Dendritic cell treated with granulocyte-macrophage colony-stimulating factor and Interleukin-4, amounts not matched to agents 40 ng/mL and 50 ng/mL, for 4 days (primary cell): ENCODE data around the gene JARID2.
A peak's percentile ranks its signal among the peaks of the same experiment; 100 is the strongest.

Experiments
- H3K27ac Mint-ChIP-seq: one replicate; pipeline ENCODE4 v1.8.0; 2022; ENCODE audit warnings: mild to moderate bottlenecking, mixed read lengths
- H3K27me3 Mint-ChIP-seq: one replicate; pipeline ENCODE4 v1.8.0; 2022; ENCODE audit warnings: mild to moderate bottlenecking, mixed read lengths
- H3K36me3 Mint-ChIP-seq: one replicate; pipeline ENCODE4 v1.8.0; 2022; ENCODE audit warnings: low read depth, mixed read lengths
- H3K4me1 Mint-ChIP-seq: one replicate; pipeline ENCODE4 v1.8.0; 2022; ENCODE audit warnings: low read depth, mixed read lengths
- H3K4me3 Mint-ChIP-seq: one replicate; pipeline ENCODE4 v1.8.0; 2022; ENCODE audit warnings: mild to moderate bottlenecking, moderate library complexity, mixed read lengths
- H3K9me3 Mint-ChIP-seq: one replicate; pipeline ENCODE4 v1.8.0; 2022; ENCODE audit warnings: mixed read lengths
- intact Hi-C: fragments of 100-400 bp; cut with micrococcal nuclease; formaldehyde crosslinking; loops from one replicate; pipeline ENCODE4 v1.15.0; 2022

JARID2 gene

GRCh38 chr6:15355683-15356099 lies 109.8 kb downstream of the JARID2 start:
- no peaks in the 10 kb centered on the region for H3K27me3 Mint-ChIP-seq
- intact Hi-C loops, result no loop called here
- peaks cover 70% of the 10 kb centered on the region for H3K4me1 Mint-ChIP-seq
- H3K4me3 Mint-ChIP-seq, result no peak overlapping the region
- H3K9me3 Mint-ChIP-seq, result no peaks in the 10 kb centered on the region
- H3K36me3 Mint-ChIP-seq, result peaks cover 36% of the 10 kb centered on the region
- H3K27ac Mint-ChIP-seq, result peak overlapping the region; percentile 58

GRCh38 chr6:15356179-15356578 lies 110.3 kb downstream of the JARID2 start:
- Mint-ChIP-seq H3K36me3 (peaks cover 36% of the 10 kb centered on the region), H3K27me3 (no peaks in the 10 kb centered on the region), H3K4me3 (peak overlapping the region; percentile 52), H3K4me1 (peaks cover 68% of the 10 kb centered on the region), H3K27ac (peak overlapping the region; percentile 58), H3K9me3 (no peaks in the 10 kb centered on the region)
- intact Hi-C loops, result no loop called here

DNA sequence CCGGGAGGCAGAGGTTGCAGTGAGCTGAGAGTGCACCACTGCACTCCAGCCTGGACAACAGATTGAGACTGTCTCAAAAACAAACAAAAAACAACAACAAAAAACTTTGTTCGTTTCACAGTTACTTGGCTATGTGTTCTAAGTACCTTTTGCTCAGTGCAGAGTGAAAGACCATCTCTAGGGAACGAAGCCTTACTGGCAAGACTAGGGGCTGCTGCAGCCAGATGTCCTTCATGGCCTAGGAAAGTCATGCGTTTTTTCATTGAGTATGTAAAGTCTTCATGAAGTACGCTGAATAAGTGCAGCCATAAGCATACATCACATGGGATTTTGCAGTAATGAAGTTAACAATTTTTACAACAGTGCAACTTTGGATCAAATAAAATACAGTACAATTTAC lies 111.1 kb downstream of the JARID2 start:
- H3K36me3 Mint-ChIP-seq, result peaks cover 36% of the 10 kb centered on the region
- intact Hi-C loops, result no loop called here
- H3K27ac Mint-ChIP-seq, result peak overlapping the region; percentile 58
- H3K4me3 Mint-ChIP-seq, result no peak overlapping the region
- H3K4me1 Mint-ChIP-seq, result peaks cover 61% of the 10 kb centered on the region
- no peaks in the 10 kb centered on the region for H3K9me3 Mint-ChIP-seq
- no peaks in the 10 kb centered on the region for H3K27me3 Mint-ChIP-seq

DNA sequence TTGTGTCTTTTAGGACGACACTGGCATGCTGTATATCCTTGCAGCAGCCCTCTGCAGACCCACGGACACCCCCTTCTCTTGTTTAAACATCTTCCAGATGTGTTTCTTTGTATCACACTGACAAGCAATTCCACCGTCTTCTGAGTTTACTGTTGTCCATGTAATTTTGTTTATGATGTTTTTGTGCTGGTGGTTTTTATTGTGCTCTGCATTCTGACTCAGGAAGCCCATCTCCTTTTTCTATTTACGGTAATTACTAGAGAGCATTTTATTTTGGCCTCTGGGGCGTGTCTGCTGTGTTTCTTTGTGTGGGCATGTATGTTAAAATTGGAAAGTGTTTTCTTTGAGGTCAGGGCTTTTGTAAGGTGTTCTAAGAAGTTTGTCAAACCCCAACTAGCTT lies 111.9 kb downstream of the JARID2 start:
- Mint-ChIP-seq H3K36me3 (peaks cover 36% of the 10 kb centered on the region), H3K27me3 (no peaks in the 10 kb centered on the region), H3K4me3 (no peak overlapping the region), H3K4me1 (peaks cover 52% of the 10 kb centered on the region), H3K9me3 (no peaks in the 10 kb centered on the region), H3K27ac (no peak overlapping the region)
- intact Hi-C loops, result no loop called here

DNA sequence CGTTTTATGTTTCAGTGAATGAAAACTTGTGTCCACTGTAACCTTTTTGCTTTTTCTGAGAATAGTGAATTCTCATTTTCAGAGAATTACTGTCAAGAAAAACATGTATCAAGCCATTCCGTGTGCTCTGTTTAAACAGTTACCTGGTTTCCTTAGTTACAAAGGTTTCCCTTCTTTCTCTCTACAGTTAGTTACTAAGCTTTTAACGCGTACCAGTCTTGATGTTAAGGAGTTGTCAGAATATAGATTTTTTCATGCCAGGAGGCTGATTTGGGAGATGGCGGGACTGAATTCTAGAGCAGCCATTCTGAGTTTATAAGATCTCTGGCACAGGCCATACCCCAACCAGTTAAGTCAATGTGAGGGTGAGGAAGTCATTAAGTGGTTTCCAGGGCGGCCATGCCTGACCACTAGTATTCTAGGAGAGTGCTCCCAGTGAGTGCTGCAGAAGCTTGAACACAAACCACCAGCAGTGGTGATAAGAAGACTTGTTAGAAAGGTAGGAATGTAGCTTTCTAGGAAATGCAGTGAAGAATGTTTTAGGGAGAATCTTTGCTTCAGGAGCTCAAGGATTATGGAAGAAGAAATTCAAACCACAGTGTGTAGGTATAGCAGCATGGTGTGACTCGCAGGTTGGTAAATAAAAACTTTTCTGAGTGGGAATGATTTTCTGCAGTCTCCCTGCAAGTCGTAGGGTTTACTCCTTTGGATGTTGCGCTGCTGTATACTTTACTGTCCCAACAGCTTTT lies 112.9 kb downstream of the JARID2 start:
- intact Hi-C loops, result no loop called here
- H3K4me3 Mint-ChIP-seq, result no peak overlapping the region

DNA sequence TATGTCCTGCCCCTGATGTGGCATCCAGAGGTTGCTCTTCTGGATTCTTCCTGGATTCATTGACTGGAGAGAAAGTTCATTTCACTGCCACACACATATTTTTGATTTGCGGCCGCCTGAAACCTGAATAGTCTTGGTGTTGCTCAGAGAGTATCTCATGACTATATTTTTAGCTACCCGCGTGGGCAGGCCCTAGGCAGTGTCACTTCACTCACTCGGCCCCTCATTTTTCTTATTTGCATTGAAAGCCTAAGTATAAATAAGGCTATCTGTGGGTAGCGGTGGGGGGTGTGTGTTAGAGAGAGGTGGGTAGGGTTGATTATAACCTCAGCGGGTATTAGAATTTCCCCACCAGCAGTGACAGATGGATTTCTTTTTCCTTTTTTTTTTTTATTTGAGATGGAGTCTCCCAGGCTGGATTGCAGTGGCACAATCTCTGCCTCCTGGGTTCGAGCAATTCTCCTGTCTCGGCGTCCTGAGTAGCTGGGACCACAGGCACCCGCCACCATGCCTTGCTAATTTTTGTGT lies 113.5 kb downstream of the JARID2 start:
- no peaks in the 10 kb centered on the region for H3K9me3 Mint-ChIP-seq

More for the DNA sequence above, 112.9 kb downstream of the JARID2 start:
- peaks cover 34% of the 10 kb centered on the region for H3K36me3 Mint-ChIP-seq
- H3K27me3 Mint-ChIP-seq, result no peaks in the 10 kb centered on the region
- H3K9me3 Mint-ChIP-seq, result no peaks in the 10 kb centered on the region
- peaks cover 50% of the 10 kb centered on the region for H3K4me1 Mint-ChIP-seq
- no peak overlapping the region for H3K27ac Mint-ChIP-seq

GRCh38 chr6:15360300-15360699 lies 114.4 kb downstream of the JARID2 start:
- peaks cover 42% of the 10 kb centered on the region for H3K4me1 Mint-ChIP-seq
- H3K27ac Mint-ChIP-seq, result no peak overlapping the region
- no peaks in the 10 kb centered on the region for H3K9me3 Mint-ChIP-seq
- H3K36me3 Mint-ChIP-seq, result peaks cover 28% of the 10 kb centered on the region
- H3K27me3 Mint-ChIP-seq, result no peaks in the 10 kb centered on the region
- no peak overlapping the region for H3K4me3 Mint-ChIP-seq
- intact Hi-C loops, result no loop called here

More for the DNA sequence above, 113.5 kb downstream of the JARID2 start:
- no peak overlapping the region for H3K27ac Mint-ChIP-seq
- H3K36me3 Mint-ChIP-seq, result peaks cover 28% of the 10 kb centered on the region
- H3K4me1 Mint-ChIP-seq, result peaks cover 44% of the 10 kb centered on the region
- no peaks in the 10 kb centered on the region for H3K27me3 Mint-ChIP-seq
- no peak overlapping the region for H3K4me3 Mint-ChIP-seq
- intact Hi-C loops, result no loop called here

GRCh38 chr6:15361197-15361596 lies 115.3 kb downstream of the JARID2 start:
- H3K4me1 Mint-ChIP-seq, result peaks cover 40% of the 10 kb centered on the region
- intact Hi-C loops, result no loop called here

DNA sequence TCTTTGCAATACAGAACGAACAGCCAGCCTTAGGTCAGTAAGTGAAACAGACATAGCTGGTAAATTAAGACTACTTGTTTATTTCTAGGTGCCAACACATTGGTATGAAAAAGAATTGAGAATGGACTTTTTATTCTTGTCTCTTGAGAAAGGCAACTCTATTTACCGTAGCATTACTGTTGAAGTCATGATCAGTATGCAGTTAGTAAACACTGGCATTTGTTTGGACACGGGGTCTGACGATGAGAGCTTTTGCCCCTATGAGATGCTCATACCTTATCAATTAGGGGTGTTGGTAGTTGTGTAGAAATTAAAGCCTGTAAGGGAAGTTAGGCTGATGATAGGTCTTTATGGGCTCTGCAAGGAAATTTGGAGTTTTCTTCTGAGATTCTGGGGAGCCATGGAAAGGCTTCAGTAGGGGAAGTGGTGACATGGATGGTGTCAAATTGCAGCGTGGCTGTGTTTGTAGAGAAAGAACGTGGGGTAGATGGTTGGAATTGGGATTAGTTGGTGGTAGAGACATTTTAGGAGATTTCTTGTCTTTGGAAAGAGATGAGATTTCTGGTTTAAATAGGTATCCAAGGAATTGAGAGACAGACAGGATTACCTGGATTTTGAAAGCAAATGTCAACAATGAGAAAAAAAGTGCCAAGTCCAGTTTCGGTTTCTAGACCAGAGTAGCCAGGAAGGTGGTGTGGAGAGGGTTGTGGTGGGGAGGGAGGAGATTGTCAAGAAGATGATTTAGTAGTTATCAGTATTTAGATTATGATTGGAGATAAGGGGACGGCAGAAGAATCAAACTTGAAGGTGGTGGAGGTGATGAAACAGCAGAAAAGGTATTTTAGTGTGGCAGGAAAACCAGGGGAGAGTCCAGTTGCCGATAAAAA lies 116.6 kb downstream of the JARID2 start:
- Mint-ChIP-seq H3K27me3 (no peaks in the 10 kb centered on the region), H3K36me3 (peaks cover 17% of the 10 kb centered on the region), H3K4me3 (no peak overlapping the region), H3K27ac (no peak overlapping the region), H3K9me3 (no peaks in the 10 kb centered on the region), H3K4me1 (peaks cover 43% of the 10 kb centered on the region)
- intact Hi-C loops, result no loop called here

More at GRCh38 chr6:15361197-15361596, 115.3 kb downstream of the JARID2 start:
- no peak overlapping the region for H3K4me3 Mint-ChIP-seq
- no peak overlapping the region for H3K27ac Mint-ChIP-seq
- no peaks in the 10 kb centered on the region for H3K9me3 Mint-ChIP-seq
- peaks cover 21% of the 10 kb centered on the region for H3K36me3 Mint-ChIP-seq
- H3K27me3 Mint-ChIP-seq, result no peaks in the 10 kb centered on the region

- Mint-ChIP-seq H3K27ac (no peak overlapping the region), H3K4me1 (peaks cover 43% of the 10 kb centered on the region), H3K36me3 (peaks cover 12% of the 10 kb centered on the region), H3K4me3 (no peak overlapping the region), H3K27me3 (no peaks in the 10 kb centered on the region), H3K9me3 (no peaks in the 10 kb centered on the region)
- intact Hi-C loops, result no loop called here
Observed at GRCh38 chr6:15363164-15363522, 117.3 kb downstream of the JARID2 start.

DNA sequence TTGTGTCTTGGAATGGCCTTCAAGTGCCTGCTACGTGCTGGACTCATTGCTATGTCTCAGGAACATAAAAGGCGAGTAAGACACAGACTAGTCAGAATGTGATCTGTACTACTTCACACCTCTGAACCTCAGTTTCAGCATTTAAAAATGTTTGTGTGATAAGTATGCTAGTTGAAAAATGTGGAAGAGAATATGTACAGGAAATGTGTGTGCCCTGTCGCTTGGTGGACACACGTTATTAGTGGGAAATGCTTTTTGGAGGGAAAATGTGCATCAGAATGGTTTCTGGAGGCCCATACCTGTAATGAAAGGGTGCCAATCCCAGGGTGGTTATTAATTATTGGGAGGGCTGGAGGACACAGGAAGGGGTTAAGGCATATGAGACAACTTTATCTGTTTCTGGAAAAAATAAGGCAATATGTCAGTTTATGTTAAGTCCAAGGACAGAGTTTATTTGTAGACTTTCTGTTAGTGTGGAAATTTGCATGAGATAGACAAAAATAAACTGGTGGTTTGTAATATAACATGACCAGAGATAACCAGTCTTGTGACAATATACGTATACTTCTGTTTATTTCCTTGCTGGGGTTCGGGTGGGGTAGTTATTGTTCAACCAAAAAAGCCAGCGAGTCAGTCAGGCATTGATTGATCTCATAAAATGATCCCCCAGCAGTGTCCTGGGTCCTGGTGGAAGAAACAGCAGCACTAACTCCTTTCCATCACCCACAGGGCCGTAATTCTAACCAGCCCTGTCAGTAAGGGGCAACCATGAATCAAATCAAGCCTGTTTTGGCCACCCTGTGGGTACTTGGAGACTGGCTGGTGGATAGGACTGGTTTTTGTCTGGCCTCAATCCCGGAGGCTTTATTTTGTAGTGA lies 117.9 kb downstream of the JARID2 start:
- Mint-ChIP-seq H3K36me3 (peaks cover 8% of the 10 kb centered on the region), H3K4me1 (peaks cover 46% of the 10 kb centered on the region), H3K27me3 (no peaks in the 10 kb centered on the region), H3K4me3 (no peak overlapping the region), H3K27ac (no peak overlapping the region), H3K9me3 (no peaks in the 10 kb centered on the region)
- intact Hi-C loops, result no loop called here

- H3K27ac Mint-ChIP-seq, result no peak overlapping the region
Observed at GRCh38 chr6:15364401-15365037, 118.7 kb downstream of the JARID2 start.

DNA sequence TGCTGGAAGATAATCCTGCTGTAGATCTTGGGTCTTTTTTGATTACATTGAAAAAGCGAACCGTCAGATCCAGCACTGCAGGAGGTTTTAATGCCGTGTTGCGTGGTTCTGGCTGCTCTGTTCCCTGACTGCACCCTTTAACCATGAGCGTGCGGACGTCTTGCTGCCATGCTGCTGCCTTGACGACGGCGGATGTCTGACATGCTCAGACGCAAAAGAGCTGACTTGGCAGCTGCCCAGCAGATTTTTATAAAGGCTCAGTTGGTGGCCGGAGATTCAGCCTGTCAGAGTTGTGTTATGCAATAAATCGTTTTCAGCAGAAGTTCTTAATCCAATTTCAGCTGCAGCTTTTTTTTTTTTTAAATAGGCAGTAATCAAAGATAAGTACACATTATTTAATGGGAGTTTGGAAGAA lies 119.4 kb downstream of the JARID2 start:
- H3K27ac Mint-ChIP-seq, result peak overlapping the region; percentile 60
- H3K36me3 Mint-ChIP-seq, result peaks cover 9% of the 10 kb centered on the region
- H3K9me3 Mint-ChIP-seq, result no peaks in the 10 kb centered on the region
- intact Hi-C loops, result no loop called here
- peak overlapping the region; percentile 19 for H3K4me3 Mint-ChIP-seq
- peaks cover 50% of the 10 kb centered on the region for H3K4me1 Mint-ChIP-seq
- H3K27me3 Mint-ChIP-seq, result no peaks in the 10 kb centered on the region

More at GRCh38 chr6:15364401-15365037, 118.7 kb downstream of the JARID2 start:
- H3K9me3 Mint-ChIP-seq, result no peaks in the 10 kb centered on the region
- H3K4me3 Mint-ChIP-seq, result no peak overlapping the region
- intact Hi-C loops, result no loop called here
- no peaks in the 10 kb centered on the region for H3K27me3 Mint-ChIP-seq
- peaks cover 3% of the 10 kb centered on the region for H3K36me3 Mint-ChIP-seq
- H3K4me1 Mint-ChIP-seq, result peaks cover 44% of the 10 kb centered on the region
